ENCODE data around the gene MSRB3.
A peak's percentile ranks its signal among the peaks of the same experiment; 100 is the strongest.

The MSRB3 gene

DNA sequence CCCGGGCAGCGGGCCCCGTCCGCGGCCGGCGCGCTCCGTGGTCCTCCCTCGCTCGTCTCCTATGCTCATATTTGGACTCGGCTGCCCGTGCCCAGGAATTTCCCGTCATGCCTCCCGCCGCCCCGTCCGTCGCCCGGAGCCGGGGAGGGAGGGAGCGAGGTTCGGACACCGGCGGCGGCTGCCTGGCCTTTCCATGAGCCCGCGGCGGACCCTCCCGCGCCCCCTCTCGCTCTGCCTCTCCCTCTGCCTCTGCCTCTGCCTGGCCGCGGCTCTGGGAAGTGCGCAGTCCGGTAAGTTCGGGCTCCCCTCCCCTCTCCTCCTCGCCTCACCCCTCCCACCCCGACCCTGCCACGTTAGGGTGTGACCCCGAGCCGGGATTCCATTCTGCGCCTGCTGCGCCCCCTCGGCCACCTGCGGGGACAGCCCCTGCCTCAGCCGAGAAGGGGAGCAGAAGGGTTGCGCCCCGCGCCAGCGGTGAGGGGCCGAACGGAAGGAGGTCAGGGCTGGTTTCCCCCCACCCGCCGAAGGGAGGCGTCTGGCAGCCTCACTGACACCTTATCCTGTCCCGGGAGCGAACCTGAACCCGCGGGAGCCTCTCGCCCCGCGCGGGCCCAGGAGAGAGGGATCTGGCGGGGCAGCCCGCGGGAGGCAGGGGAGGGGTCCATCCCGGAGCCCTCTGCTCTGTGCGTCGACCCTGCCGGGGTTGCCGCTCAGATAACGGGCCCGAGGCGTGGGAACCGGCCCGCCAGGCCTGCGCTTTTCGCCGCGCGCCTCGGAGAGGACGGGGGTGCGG is at the start of gene MSRB3:
Gene MSRB3, plus strand, starts transcription at position 108 of the 793 bp plus-strand sequence. CDS start 29,897 bp downstream, outside the sequence.
- no peak within 1 kb of the TSS for H3K27ac ChIP-seq (ENCODE audit: low read depth, low read length)
- peak within 1 kb of the TSS; percentile 81 for H2AFZ ChIP-seq (ENCODE audit: low read depth, low read length, severe bottlenecking)
- H3K9ac ChIP-seq (ENCODE audit: low read length): peak within 1 kb of the TSS; percentile 43
- no peaks in the 10 kb centered on the region for H3K79me2 ChIP-seq (ENCODE audit: insufficient read depth, low read length)
- H3K9me3 ChIP-seq (ENCODE audit: insufficient read depth, low read length): no peaks in the 10 kb centered on the region
- H3K9me2 ChIP-seq (replicated peaks; ENCODE audit: insufficient read depth, low read length): no peaks in the 10 kb centered on the region
- H3K27me3 ChIP-seq (ENCODE audit: low read length): no peaks in the 10 kb centered on the region
- peak within 1 kb of the TSS; percentile 52 for H3K4me2 ChIP-seq (ENCODE audit: low read depth, low read length, poor library complexity, severe bottlenecking)
- peak within 1 kb of the TSS; percentile 55 for H3K4me3 ChIP-seq (ENCODE audit: insufficient read depth, low read length, poor library complexity, severe bottlenecking)
- H3F3A ChIP-seq (ENCODE audit: insufficient read depth): no peaks in the 10 kb centered on the region
- no peaks in the 10 kb centered on the region for H3K36me3 ChIP-seq (ENCODE audit: low read length)
- TF ChIP-seq EZH2phosphoT487 (conservative IDR thresholded peaks at IDR 0.05; ENCODE audit: low read length): no peak
- TF ChIP-seq, protein P1, sequence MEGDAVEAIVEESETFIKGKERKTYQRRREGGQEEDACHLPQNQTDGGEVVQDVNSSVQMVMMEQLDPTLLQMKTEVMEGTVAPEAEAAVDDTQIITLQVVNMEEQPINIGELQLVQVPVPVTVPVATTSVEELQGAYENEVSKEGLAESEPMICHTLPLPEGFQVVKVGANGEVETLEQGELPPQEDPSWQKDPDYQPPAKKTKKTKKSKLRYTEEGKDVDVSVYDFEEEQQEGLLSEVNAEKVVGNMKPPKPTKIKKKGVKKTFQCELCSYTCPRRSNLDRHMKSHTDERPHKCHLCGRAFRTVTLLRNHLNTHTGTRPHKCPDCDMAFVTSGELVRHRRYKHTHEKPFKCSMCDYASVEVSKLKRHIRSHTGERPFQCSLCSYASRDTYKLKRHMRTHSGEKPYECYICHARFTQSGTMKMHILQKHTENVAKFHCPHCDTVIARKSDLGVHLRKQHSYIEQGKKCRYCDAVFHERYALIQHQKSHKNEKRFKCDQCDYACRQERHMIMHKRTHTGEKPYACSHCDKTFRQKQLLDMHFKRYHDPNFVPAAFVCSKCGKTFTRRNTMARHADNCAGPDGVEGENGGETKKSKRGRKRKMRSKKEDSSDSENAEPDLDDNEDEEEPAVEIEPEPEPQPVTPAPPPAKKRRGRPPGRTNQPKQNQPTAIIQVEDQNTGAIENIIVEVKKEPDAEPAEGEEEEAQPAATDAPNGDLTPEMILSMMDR (IDR thresholded peaks at IDR 0.05; ENCODE audit: insufficient read depth, low read length, poor library complexity, severe bottlenecking): no peak
- no peaks in the 10 kb centered on the region for H4K20me1 ChIP-seq (ENCODE audit: low read depth, low read length)

DNA sequence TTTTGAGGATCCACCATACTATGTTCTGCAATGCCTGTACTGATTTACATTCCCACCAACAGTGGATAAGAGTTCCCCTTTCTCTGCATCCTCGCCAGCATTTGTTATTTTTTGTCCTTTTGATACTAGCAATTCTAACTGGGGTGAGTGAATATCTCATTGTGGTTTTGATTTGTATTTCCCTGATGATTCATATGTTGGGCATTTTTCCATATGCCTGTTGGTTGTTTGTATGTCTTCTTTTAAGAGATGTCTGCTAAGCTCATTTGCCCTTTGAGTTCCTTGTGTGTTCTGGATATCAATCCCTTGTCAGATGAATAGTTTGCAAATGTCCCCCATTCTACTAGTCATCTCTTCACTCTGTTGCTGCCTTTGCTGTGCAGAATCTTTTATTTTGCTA is 49.0 kb upstream of the MSRB3 start:
- no peak overlapping the region for H3K9ac ChIP-seq (ENCODE audit: low read length)
- peaks cover 32% of the 10 kb centered on the region for H3K79me2 ChIP-seq (ENCODE audit: insufficient read depth, low read length)
- no peaks in the 10 kb centered on the region for H3K27me3 ChIP-seq (ENCODE audit: low read length)
- H2AFZ ChIP-seq (ENCODE audit: low read depth, low read length, severe bottlenecking): no peak overlapping the region
- H3K9me3 ChIP-seq (ENCODE audit: insufficient read depth, low read length): peaks cover 9% of the 10 kb centered on the region; the same call in 1 of the 2 replicates
- H3K4me2 ChIP-seq (ENCODE audit: low read depth, low read length, poor library complexity, severe bottlenecking): no peak overlapping the region
- H3K4me3 ChIP-seq (ENCODE audit: insufficient read depth, low read length, poor library complexity, severe bottlenecking): no peak overlapping the region
- H3K27ac ChIP-seq (ENCODE audit: low read depth, low read length): no peak overlapping the region
- H4K20me1 ChIP-seq (ENCODE audit: low read depth, low read length): no peaks in the 10 kb centered on the region
- H3K9me2 ChIP-seq (replicated peaks; ENCODE audit: insufficient read depth, low read length): no peaks in the 10 kb centered on the region
- peaks cover 17% of the 10 kb centered on the region for H3K36me3 ChIP-seq (ENCODE audit: low read length)
- 0 out of 2 replicates have a peak, but pooled peaks cover 5% of the 10 kb centered on the region for H3F3A ChIP-seq (ENCODE audit: insufficient read depth)
- TF ChIP-seq, protein P1 (IDR thresholded peaks at IDR 0.05; ENCODE audit: insufficient read depth, low read length, poor library complexity, severe bottlenecking): no peak
- no peak for TF ChIP-seq EZH2phosphoT487 (conservative IDR thresholded peaks at IDR 0.05; ENCODE audit: low read length)

DNA sequence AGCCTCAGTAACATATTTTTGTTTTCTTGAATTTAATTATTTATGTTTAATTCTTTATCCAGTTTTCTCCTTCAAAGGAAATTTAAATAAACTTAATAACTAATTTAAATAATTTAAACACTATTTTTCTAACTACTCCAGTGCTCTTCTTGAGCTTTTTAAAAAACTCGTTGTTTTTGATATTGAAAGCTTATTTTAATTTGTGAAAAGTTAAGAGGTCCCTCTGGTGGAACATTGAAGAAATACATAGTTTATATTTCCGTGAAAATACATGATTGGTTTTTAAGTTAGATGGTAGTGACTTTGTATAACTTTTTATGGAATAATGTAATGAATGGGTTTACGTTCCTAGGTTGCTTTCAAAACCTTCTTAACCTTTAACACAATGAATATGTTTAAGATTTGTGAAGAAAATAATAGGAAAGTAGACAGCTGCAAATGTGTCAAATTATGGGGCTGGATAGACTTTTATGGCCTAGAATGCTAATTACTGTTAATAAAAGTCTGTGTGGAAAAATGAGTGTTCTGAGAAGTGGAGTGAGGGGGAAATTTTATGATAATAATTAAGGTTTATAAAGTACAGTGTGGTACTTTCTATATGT is 45.9 kb upstream of the MSRB3 start:
- H3F3A ChIP-seq (ENCODE audit: insufficient read depth): 0 out of 2 replicates have a peak, but pooled peaks cover 5% of the 10 kb centered on the region
- no peak overlapping the region for H3K4me3 ChIP-seq (ENCODE audit: insufficient read depth, low read length, poor library complexity, severe bottlenecking)
- H3K9me3 ChIP-seq (ENCODE audit: insufficient read depth, low read length): peaks cover 9% of the 10 kb centered on the region; the same call in 1 of the 2 replicates
- H3K9ac ChIP-seq (ENCODE audit: low read length): no peak overlapping the region
- H2AFZ ChIP-seq (ENCODE audit: low read depth, low read length, severe bottlenecking): no peak overlapping the region
- peaks cover 32% of the 10 kb centered on the region for H3K79me2 ChIP-seq (ENCODE audit: insufficient read depth, low read length)
- TF ChIP-seq, protein P1 (IDR thresholded peaks at IDR 0.05; ENCODE audit: insufficient read depth, low read length, poor library complexity, severe bottlenecking): peak; percentile 28
- no peak for TF ChIP-seq EZH2phosphoT487 (conservative IDR thresholded peaks at IDR 0.05; ENCODE audit: low read length)
- H3K27ac ChIP-seq (ENCODE audit: low read depth, low read length): no peak overlapping the region
- H4K20me1 ChIP-seq (ENCODE audit: low read depth, low read length): no peaks in the 10 kb centered on the region
- H3K4me2 ChIP-seq (ENCODE audit: low read depth, low read length, poor library complexity, severe bottlenecking): peak overlapping the region; percentile 39
- peaks cover 17% of the 10 kb centered on the region for H3K36me3 ChIP-seq (ENCODE audit: low read length)
- no peaks in the 10 kb centered on the region for H3K9me2 ChIP-seq (replicated peaks; ENCODE audit: insufficient read depth, low read length)
- H3K27me3 ChIP-seq (ENCODE audit: low read length): no peaks in the 10 kb centered on the region
